Measurements from ENCODE around the gene CDK2.
A peak's percentile ranks its signal among the peaks of the same experiment; 100 is the strongest.

The CDK2 gene

GRCh38 chr12:55931780-55932550 lies 34.7 kb upstream of the CDK2 start:
- ChIA-PET POLR2A (interaction anchor here (1.0 kb wide), 1 partner anchor 115 kb away, joined by 3 read pairs; the partner anchor contains the start of genes ORMDL2 and SARNP), CTCF (no interaction called here)
- peak; percentile 42 for DNase-seq (ENCODE audit: extremely low spot score)
- TF ChIP-seq ELF4 (IDR thresholded peaks at IDR 0.05), result no peak
- TF ChIP-seq BHLHE40 (IDR thresholded peaks at IDR 0.05; ENCODE audit: borderline replicate concordance), result no peak
- no peak for TF ChIP-seq LEF1 (IDR thresholded peaks at IDR 0.05; ENCODE audit: borderline replicate concordance)
- no peak for TF ChIP-seq ZNF384 (IDR thresholded peaks at IDR 0.05)
- TF ChIP-seq, protein P1, sequence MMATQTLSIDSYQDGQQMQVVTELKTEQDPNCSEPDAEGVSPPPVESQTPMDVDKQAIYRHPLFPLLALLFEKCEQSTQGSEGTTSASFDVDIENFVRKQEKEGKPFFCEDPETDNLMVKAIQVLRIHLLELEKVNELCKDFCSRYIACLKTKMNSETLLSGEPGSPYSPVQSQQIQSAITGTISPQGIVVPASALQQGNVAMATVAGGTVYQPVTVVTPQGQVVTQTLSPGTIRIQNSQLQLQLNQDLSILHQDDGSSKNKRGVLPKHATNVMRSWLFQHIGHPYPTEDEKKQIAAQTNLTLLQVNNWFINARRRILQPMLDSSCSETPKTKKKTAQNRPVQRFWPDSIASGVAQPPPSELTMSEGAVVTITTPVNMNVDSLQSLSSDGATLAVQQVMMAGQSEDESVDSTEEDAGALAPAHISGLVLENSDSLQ (IDR thresholded peaks at IDR 0.05), result no peak
- TF ChIP-seq HDGF (IDR thresholded peaks at IDR 0.05; ENCODE audit: borderline replicate concordance), result no peak
- TF ChIP-seq SP1 (IDR thresholded peaks at IDR 0.05), result no peak
- no peak for TF ChIP-seq L3MBTL2 (conservative IDR thresholded peaks at IDR 0.05)
- TF ChIP-seq ARNT (IDR thresholded peaks at IDR 0.05), result no peak
- no peak for TF ChIP-seq FOXA1 (IDR thresholded peaks at IDR 0.05)
- TF ChIP-seq TARDBP (IDR thresholded peaks at IDR 0.05), result no peak
- TF ChIP-seq SUZ12 (IDR thresholded peaks at IDR 0.05), result no peak
- TF ChIP-seq CTBP1 (IDR thresholded peaks at IDR 0.05; ENCODE audit: borderline replicate concordance), result no peak
- TF ChIP-seq NFRKB (IDR thresholded peaks at IDR 0.05), result no peak
- no peak for TF ChIP-seq FOXM1 (IDR thresholded peaks at IDR 0.05; ENCODE audit: borderline replicate concordance)
- TF ChIP-seq FOXK2 (IDR thresholded peaks at IDR 0.05), result no peak

DNA sequence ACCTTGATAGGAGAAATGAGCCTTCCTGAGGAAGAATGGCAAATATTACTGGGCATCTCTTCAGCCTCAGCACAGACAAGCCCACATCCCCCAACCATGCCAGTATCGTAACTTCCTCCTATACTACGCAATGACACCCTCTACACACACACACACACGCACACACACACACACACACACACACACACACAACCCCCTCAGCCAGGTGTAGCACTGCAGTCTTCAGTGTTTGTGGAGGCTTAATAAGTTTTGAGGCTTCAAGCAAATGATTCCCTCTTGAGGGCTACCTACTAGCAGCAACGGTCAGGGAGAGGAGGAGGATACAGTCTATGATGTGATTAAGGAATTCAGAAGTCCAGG lies 34.1 kb upstream of the CDK2 start:
- TF ChIP-seq HDGF (IDR thresholded peaks at IDR 0.05; ENCODE audit: borderline replicate concordance), result no peak
- no peak for TF ChIP-seq SP1 (IDR thresholded peaks at IDR 0.05)
- POLR2A ChIA-PET, result interaction anchor here (1.0 kb wide), 1 partner anchor 41 kb away, joined by 5 read pairs; the partner anchor contains the start of gene RAB5B
- DNase-seq (ENCODE audit: extremely low spot score), result no peak
- CTCF ChIA-PET, result no interaction called here

DNA sequence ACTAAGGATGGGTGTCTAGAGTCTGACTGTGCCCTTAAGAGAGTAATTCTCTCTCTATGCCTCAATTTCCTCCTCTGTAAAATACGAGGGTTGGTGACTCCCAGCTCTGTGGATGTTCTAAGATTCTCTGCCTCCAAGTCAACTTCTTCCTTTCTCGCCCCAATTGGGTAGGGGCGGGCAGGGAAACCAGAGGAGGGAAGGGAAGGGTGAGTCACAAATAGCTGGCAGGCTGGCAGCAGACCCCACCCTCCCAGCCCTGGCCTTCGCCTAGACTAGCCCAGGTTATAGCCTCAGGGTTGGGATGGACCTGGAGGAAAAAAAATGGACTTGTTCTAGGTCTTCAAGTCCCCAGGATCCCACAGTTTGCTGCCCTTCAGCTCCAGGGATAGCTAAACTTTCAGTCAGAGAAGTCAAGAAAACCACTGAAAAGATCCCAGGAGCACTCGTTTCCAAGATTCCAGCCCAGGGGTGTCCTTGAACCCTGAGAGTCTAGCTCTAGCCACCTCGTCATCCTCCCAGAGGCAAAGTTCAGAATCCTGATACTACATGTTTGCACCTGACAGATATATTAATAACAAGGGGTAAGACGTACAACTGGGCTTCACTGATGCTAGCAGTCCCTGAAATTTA lies 33.3 kb upstream of the CDK2 start:
- ChIA-PET POLR2A (interaction anchor here (0.8 to 1.4 kb wide), 3 partner anchors 41 to 103 kb away, joined by 3 to 5 read pairs (median 4); partner anchors contain the start of gene RAB5B), CTCF (interaction anchor here (0.6 kb wide), 1 partner anchor 92 kb away, joined by 3 read pairs; no protein-coding TSS in a partner anchor)
- DNase-seq (ENCODE audit: extremely low spot score), result no peak
- TF ChIP-seq TARDBP (IDR thresholded peaks at IDR 0.05) (no peak), ARNT (IDR thresholded peaks at IDR 0.05) (no peak), L3MBTL2 (conservative IDR thresholded peaks at IDR 0.05) (no peak), SUZ12 (IDR thresholded peaks at IDR 0.05) (no peak), FOXM1 (IDR thresholded peaks at IDR 0.05; ENCODE audit: borderline replicate concordance) (no peak), FOXK2 (IDR thresholded peaks at IDR 0.05) (no peak), SP1 (IDR thresholded peaks at IDR 0.05) (no peak), ELF4 (IDR thresholded peaks at IDR 0.05) (no peak), HDGF (IDR thresholded peaks at IDR 0.05; ENCODE audit: borderline replicate concordance) (no peak), CTBP1 (IDR thresholded peaks at IDR 0.05; ENCODE audit: borderline replicate concordance) (no peak)

GRCh38 chr12:55933799-55934742 lies 32.6 kb upstream of the CDK2 start:
- CTCF ChIA-PET, result interaction anchor here (1.1 kb wide), 1 partner anchor 8 kb away, joined by 5 read pairs; no protein-coding TSS in a partner anchor
- no peak for TF ChIP-seq NFRKB (IDR thresholded peaks at IDR 0.05)
- no peak for TF ChIP-seq CTBP1 (IDR thresholded peaks at IDR 0.05; ENCODE audit: borderline replicate concordance)
- no peak for TF ChIP-seq TARDBP (IDR thresholded peaks at IDR 0.05)
- no peak for DNase-seq (ENCODE audit: extremely low spot score)
- POLR2A ChIA-PET, result interaction anchor here (0.8 to 1.4 kb wide), 2 partner anchors 103 to 104 kb away, joined by 3 to 4 read pairs; no protein-coding TSS in a partner anchor

DNA sequence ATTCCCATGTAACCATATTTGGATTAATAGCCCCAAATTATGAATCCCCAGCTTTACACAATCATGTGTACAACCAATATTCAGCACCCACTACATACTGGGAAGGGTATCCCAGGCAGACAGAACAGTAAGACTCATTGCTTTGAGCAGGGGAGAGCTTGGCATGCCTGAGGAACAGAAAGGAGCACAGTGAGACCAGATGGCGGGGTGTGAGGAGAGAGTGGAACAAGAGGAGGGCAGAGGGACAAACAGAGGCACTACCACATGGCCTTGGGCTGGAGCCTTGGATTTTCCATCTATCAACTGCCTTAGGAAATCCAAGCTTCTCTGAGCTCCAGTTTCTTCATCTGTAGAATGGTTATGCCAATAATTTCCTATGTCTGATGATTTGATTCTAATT lies 31.9 kb upstream of the CDK2 start:
- POLR2A ChIA-PET, result interaction anchor here (0.6 to 1.4 kb wide), 2 partner anchors 101 to 104 kb away, joined by 4 to 5 read pairs; no protein-coding TSS in a partner anchor
- CTCF ChIA-PET, result interaction anchor here (1.1 kb wide), 1 partner anchor 9 kb away, joined by 5 read pairs; no protein-coding TSS in a partner anchor
- no peak for TF ChIP-seq ELF4 (IDR thresholded peaks at IDR 0.05)
- TF ChIP-seq TARDBP (IDR thresholded peaks at IDR 0.05), result no peak
- no peak for TF ChIP-seq HDGF (IDR thresholded peaks at IDR 0.05; ENCODE audit: borderline replicate concordance)
- TF ChIP-seq CTBP1 (IDR thresholded peaks at IDR 0.05; ENCODE audit: borderline replicate concordance), result no peak
- TF ChIP-seq FOXK2 (IDR thresholded peaks at IDR 0.05), result no peak
- TF ChIP-seq L3MBTL2 (conservative IDR thresholded peaks at IDR 0.05), result no peak
- TF ChIP-seq NFRKB (IDR thresholded peaks at IDR 0.05), result no peak
- TF ChIP-seq FOXA1 (IDR thresholded peaks at IDR 0.05), result no peak
- TF ChIP-seq FOXM1 (IDR thresholded peaks at IDR 0.05; ENCODE audit: borderline replicate concordance), result no peak
- TF ChIP-seq ARNT (IDR thresholded peaks at IDR 0.05), result no peak
- TF ChIP-seq SP1 (IDR thresholded peaks at IDR 0.05), result no peak
- TF ChIP-seq, protein P1 (IDR thresholded peaks at IDR 0.05), result no peak
- TF ChIP-seq BHLHE40 (IDR thresholded peaks at IDR 0.05; ENCODE audit: borderline replicate concordance), result no peak
- TF ChIP-seq ZNF384 (IDR thresholded peaks at IDR 0.05), result no peak
- no peak for TF ChIP-seq SUZ12 (IDR thresholded peaks at IDR 0.05)
- TF ChIP-seq LEF1 (IDR thresholded peaks at IDR 0.05; ENCODE audit: borderline replicate concordance), result no peak
- no peak for DNase-seq (ENCODE audit: extremely low spot score)
